ENCODE results near the gene ABRAXAS1. TPM values are rescaled to one million over a fixed set of nuclear protein-coding genes. Genes with fewer than 3 reads are reported as not detected.

The ABRAXAS1 gene
- total and polyA plus RNA-seq, 2 of the 13 experiments (the other 11 are each of a cell fraction or from before 2014, with no cell fraction given): 14.1 to 14.7 TPM

DNA sequence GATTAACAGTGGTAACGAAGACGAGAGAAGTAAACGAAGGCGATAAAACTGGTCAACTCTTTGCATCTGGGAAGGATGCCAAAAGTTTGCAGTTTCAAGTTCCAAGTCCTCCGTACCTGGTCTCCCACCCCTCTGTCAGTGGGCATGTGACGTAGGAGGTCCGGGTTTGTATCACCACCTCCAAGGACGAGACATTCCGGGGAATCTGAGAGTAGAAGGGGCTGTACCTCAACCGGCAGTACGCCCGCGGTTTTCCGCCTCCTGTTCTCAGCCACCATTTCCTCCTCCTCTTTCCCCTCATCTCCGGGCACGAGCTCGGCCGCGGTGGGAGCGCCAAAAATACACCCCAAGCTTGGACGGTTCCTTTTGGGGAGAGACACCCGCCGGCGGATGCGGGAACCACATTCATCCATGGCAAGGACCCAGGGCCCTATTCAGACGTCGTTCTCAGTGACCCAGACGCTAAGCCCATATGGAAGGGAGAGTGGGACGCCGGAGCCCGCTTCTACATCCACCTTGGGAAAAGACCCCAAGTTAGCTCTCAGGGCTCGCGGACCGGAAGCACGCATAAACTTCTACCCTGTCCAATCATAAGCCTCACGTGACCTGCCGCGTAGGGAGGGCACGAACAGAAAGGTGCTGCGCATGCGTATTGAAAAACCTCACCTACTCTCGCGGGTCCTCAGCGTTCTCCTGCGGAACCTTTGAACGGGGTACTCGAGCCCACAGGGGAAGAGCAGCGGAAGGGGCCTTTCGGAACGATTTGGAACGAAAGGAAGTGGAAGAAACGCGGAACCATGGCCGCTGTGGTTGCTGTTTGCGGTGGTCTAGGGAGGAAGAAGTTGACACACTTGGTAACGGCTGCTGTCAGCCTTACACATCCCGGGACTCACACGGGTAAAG lies 29.4 kb downstream of the ABRAXAS1 start, which contains the start of the genes HELQ and MRPS18C (continued):
- TF ChIP-seq AGO1 (IDR thresholded peaks at IDR 0.05; ENCODE audit: low read depth, low read length, poor library complexity, severe bottlenecking) (no peak), EEA1 (CRISPR knock-in tag; IDR thresholded peaks at IDR 0.05; ENCODE audit: borderline replicate concordance) (no peak), TOPORS (CRISPR knock-in tag; IDR thresholded peaks at IDR 0.05) (peak; percentile 86), SNAI1 (CRISPR knock-in tag; IDR thresholded peaks at IDR 0.05; ENCODE audit: borderline replicate concordance) (0 out of 2 replicates have a peak, but pooled peaks have one; percentile 50), ZNF160 (CRISPR knock-in tag; IDR thresholded peaks at IDR 0.05) (0 out of 2 replicates have a peak, but pooled peaks have one; percentile 48), NCOA5 (CRISPR knock-in tag; IDR thresholded peaks at IDR 0.05) (no peak), RFXAP (CRISPR knock-in tag; IDR thresholded peaks at IDR 0.05; ENCODE audit: borderline replicate concordance) (peak; percentile 79; the same call in 1 of the 2 replicates), ONECUT2 (CRISPR knock-in tag; IDR thresholded peaks at IDR 0.05) (peak; percentile 65; the same call in 1 of the 2 replicates), ZNF724P (CRISPR knock-in tag; IDR thresholded peaks at IDR 0.05; ENCODE audit: borderline replicate concordance) (peak; percentile 75; the same call in 1 of the 2 replicates), PAX8 (CRISPR knock-in tag; IDR thresholded peaks at IDR 0.05; ENCODE audit: borderline replicate concordance) (no peak; the same call in 1 of the 2 replicates)
- TF ChIP-seq, protein P1, sequence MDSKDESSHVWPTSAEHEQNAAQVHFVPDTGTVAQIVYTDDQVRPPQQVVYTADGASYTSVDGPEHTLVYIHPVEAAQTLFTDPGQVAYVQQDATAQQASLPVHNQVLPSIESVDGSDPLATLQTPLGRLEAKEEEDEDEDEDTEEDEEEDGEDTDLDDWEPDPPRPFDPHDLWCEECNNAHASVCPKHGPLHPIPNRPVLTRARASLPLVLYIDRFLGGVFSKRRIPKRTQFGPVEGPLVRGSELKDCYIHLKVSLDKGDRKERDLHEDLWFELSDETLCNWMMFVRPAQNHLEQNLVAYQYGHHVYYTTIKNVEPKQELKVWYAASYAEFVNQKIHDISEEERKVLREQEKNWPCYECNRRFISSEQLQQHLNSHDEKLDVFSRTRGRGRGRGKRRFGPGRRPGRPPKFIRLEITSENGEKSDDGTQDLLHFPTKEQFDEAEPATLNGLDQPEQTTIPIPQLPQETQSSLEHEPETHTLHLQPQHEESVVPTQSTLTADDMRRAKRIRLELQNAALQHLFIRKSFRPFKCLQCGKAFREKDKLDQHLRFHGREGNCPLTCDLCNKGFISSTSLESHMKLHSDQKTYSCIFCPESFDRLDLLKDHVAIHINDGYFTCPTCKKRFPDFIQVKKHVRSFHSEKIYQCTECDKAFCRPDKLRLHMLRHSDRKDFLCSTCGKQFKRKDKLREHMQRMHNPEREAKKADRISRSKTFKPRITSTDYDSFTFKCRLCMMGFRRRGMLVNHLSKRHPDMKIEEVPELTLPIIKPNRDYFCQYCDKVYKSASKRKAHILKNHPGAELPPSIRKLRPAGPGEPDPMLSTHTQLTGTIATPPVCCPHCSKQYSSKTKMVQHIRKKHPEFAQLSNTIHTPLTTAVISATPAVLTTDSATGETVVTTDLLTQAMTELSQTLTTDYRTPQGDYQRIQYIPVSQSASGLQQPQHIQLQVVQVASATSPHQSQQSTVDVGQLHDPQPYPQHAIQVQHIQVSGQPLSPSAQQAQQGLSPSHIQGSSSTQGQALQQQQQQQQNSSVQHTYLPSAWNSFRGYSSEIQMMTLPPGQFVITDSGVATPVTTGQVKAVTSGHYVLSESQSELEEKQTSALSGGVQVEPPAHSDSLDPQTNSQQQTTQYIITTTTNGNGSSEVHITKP (CRISPR knock-in tag; IDR thresholded peaks at IDR 0.05; ENCODE audit: low read depth): peak; percentile 82
- TF ChIP-seq, protein P2, sequence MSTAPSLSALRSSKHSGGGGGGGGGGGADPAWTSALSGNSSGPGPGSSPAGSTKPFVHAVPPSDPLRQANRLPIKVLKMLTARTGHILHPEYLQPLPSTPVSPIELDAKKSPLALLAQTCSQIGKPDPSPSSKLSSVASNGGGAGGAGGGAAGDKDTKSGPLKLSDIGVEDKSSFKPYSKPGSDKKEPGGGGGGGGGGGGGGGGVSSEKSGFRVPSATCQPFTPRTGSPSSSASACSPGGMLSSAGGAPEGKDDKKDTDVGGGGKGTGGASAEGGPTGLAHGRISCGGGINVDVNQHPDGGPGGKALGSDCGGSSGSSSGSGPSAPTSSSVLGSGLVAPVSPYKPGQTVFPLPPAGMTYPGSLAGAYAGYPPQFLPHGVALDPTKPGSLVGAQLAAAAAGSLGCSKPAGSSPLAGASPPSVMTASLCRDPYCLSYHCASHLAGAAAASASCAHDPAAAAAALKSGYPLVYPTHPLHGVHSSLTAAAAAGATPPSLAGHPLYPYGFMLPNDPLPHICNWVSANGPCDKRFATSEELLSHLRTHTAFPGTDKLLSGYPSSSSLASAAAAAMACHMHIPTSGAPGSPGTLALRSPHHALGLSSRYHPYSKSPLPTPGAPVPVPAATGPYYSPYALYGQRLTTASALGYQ (CRISPR knock-in tag; IDR thresholded peaks at IDR 0.05): peak; percentile 75
- TF ChIP-seq, protein P3, sequence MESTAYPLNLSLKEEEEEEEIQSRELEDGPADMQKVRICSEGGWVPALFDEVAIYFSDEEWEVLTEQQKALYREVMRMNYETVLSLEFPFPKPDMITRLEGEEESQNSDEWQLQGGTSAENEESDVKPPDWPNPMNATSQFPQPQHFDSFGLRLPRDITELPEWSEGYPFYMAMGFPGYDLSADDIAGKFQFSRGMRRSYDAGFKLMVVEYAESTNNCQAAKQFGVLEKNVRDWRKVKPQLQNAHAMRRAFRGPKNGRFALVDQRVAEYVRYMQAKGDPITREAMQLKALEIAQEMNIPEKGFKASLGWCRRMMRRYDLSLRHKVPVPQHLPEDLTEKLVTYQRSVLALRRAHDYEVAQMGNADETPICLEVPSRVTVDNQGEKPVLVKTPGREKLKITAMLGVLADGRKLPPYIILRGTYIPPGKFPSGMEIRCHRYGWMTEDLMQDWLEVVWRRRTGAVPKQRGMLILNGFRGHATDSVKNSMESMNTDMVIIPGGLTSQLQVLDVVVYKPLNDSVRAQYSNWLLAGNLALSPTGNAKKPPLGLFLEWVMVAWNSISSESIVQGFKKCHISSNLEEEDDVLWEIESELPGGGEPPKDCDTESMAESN (CRISPR knock-in tag; conservative IDR thresholded peaks at IDR 0.05): peak; percentile 77
- TF ChIP-seq, protein P4, sequence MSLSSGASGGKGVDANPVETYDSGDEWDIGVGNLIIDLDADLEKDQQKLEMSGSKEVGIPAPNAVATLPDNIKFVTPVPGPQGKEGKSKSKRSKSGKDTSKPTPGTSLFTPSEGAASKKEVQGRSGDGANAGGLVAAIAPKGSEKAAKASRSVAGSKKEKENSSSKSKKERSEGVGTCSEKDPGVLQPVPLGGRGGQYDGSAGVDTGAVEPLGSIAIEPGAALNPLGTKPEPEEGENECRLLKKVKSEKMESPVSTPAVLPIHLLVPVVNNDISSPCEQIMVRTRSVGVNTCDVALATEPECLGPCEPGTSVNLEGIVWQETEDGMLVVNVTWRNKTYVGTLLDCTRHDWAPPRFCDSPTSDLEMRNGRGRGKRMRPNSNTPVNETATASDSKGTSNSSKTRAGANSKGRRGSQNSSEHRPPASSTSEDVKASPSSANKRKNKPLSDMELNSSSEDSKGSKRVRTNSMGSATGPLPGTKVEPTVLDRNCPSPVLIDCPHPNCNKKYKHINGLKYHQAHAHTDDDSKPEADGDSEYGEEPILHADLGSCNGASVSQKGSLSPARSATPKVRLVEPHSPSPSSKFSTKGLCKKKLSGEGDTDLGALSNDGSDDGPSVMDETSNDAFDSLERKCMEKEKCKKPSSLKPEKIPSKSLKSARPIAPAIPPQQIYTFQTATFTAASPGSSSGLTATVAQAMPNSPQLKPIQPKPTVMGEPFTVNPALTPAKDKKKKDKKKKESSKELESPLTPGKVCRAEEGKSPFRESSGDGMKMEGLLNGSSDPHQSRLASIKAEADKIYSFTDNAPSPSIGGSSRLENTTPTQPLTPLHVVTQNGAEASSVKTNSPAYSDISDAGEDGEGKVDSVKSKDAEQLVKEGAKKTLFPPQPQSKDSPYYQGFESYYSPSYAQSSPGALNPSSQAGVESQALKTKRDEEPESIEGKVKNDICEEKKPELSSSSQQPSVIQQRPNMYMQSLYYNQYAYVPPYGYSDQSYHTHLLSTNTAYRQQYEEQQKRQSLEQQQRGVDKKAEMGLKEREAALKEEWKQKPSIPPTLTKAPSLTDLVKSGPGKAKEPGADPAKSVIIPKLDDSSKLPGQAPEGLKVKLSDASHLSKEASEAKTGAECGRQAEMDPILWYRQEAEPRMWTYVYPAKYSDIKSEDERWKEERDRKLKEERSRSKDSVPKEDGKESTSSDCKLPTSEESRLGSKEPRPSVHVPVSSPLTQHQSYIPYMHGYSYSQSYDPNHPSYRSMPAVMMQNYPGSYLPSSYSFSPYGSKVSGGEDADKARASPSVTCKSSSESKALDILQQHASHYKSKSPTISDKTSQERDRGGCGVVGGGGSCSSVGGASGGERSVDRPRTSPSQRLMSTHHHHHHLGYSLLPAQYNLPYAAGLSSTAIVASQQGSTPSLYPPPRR (CRISPR knock-in tag; IDR thresholded peaks at IDR 0.05; ENCODE audit: borderline replicate concordance): no peak

Data from HepG2 (cell line).